NCI-H1694 (cell line): ENCODE results near the gene PPM1E.
"Not testable (repeated sequence)": the region's sequence is repeated elsewhere in the genome, so short reads cannot be mapped to it uniquely, and the experiment has no call there.

Experiments used
- DNase-seq: peaks from one replicate; lab custom pipeline; 2025; lab: John Stamatoyannopoulos, UW

PPM1E gene

DNA sequence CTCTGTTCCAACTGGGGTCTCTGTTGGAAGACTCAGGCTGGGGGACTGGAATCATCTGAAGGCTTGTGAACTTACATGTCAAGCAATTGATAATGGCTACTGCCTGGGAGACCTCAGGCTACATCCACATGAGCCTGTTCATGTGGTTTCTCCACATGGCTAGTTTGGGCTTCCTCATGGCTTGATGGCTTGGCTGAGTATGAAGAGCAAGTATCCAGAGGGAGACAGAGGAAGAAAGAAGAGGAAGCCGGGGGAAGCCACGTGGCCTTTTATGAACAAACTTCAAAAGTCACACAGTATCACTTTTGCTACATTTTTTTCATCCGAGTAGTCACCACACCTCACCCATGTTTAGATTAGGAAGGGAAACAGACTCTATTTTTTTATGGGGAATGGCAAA lies 192.2 kb downstream of the PPM1E start:
- no peak for DNase-seq

GRCh38 chr17:58954358-58954757 lies 198.7 kb downstream of the PPM1E start:
- not testable (repeated sequence) for DNase-seq

DNA sequence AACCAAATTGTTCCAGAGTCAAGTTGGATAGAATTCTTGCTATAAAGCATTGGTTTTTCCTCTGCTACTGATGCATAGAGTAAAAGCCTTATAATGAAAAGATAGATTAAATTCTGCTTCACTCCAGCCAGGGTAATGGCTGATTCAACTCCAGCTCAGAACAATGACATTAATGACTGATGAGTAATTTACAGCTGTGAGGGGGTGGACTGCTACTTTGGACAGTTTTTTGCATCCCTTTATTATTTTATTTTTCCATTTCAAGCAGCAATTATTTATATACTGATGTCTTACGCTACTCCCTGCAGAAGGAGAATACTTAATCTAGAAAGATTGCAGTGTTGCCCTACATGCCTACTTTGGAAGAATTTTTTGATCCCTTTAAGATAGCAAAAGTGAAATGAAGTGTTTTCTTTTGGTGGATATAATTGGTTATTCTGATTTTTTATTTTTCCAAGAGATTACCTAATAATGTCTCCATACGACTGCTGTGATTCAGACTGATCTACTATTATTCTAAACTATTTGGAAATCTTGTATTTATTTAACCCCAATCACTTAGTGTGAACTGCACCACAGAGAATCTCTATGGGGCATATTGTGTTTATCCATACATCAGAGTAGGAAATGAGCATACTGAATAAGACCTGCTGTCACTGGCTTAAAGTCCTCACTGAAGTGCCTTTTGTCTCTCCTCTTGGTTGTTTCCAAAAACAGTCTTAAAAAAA lies 201.5 kb downstream of the PPM1E start:
- no peak for DNase-seq

- not testable (repeated sequence) for DNase-seq
Observed at GRCh38 chr17:58957725-58958073, 202.0 kb downstream of the PPM1E start.

- no peak for DNase-seq
Observed at GRCh38 chr17:58960068-58960467, 204.4 kb downstream of the PPM1E start.

DNA sequence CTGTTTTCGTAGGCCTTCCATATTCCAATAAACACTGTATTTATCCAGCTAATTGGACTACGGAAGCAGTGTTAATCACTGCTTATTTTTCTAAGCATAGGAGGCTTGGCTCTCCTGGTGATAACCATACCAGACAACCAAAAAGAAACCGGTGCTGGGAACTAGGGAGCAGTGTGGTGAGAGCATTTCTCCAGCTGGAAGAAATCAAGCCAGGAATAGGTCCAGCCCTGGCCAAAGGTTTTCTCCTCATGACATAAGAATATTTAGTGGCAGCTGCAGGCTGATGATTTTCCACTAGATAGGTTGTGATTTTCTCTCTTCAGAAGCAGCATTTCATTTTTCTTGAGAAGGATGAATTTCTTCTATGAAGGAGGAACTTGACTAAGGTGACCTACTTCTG lies 209.6 kb downstream of the PPM1E start:
- DNase-seq: no peak

- DNase-seq: no peak
Observed at GRCh38 chr17:58966208-58966607, 210.6 kb downstream of the PPM1E start.

DNA sequence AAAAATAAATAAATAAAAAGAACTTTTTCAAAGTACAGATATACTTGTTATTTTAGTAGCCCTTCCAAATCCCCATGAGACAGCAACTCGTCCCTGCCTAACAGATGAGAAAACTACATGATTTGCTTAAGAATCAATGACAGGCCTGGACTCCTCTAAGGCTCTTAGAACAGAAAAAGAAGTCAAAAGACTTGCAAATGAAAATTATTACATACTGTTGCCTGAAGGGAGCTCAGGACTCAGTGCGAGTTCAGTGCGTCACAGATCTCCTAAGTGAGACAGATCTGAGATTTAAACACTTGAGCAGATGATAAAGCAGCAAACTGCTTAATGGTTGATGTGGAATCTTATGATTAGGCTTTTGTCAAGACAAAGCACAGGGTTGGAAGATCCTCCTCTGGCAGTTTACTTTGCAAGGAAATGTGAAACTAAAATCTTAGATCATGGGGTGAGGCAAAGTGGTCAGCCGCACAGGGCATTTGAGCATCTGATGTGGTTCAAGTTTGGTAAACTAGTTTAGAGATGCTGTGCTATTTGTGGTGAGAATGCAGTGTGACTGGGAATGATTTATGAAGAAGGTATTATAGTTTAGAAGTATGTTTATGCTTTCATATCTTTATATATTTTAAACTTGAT lies 212.9 kb downstream of the PPM1E start:
- DNase-seq: no peak

- no peak for DNase-seq
Observed at GRCh38 chr17:58969156-58969555, 213.5 kb downstream of the PPM1E start.

- DNase-seq: no peak
Observed at GRCh38 chr17:58969612-58970011, 214.0 kb downstream of the PPM1E start.

- DNase-seq: no peak
Observed at GRCh38 chr17:58970609-58971450, 215.2 kb downstream of the PPM1E start.

DNA sequence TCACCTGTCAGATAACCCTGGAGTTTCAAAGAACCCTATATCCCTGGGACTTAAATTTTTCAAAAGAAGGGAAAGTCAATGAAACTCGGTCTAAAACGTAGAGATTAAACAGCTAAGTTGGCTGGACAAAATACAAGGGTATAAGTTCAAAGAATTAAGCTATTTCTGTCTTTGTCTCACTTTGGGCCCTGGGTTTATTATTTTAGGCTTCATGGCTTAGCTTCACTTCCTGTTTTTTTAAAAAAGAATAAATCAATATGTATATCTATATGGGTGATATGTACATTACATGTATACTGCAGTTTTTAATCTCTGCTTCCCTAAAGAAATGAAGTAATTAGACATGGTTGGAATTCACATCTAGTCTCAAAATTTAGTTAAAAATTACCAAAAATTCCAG lies 218.7 kb downstream of the PPM1E start:
- no peak for DNase-seq

DNA sequence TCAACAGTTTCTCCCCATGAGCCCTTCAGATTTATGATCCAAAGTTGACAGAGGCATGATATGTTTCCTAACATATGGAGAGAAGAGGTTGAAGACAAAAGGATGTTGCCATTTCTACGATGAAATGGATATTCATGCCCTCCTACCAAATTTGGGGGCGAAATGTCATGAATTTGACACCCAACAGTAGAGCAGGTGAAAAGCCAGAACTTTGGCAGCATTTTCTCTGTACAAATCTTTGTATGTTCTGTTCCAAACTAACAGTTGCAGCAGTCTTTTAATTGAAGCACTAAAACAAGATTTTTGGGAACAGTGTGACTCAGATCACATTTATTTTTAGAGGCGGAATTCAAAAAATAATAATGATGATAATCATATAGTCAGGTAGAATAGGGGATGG lies 220.9 kb downstream of the PPM1E start:
- no peak for DNase-seq

DNA sequence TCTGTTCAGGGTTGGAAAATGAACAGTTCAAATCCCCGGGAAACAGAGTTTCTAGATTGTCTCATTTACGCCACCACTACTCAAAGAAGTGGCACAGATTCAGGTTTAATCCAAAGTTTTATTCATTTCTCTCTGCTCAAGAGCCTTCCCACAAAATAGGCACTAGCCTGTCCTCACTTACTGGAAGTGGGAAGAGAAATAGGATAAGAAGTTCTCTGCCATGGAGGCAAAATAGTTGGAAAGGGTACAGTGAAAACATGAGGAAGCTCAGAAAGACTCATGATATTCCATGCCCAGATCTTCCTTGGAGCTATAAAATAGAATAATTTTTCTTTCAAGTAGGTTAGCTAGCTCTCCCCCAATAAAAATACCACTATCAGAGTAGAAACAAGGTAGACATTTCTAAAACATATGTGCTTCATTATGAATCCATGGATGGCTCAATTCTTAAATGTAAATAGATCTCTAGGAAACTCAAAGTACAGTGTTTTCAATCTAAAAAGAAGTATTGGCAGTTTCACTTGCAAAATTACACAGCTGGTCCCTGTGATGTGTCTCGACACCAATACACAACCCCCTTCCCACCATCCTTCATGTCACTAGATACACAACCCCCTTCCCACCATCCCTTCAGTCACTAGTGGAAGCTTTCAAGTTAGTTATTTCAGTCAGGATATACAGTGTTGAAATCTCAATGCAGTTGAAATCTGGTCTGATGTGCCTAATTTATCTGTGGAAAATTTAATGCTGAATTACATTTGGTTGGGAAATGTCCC lies 225.2 kb downstream of the PPM1E start:
- DNase-seq: no peak

DNA sequence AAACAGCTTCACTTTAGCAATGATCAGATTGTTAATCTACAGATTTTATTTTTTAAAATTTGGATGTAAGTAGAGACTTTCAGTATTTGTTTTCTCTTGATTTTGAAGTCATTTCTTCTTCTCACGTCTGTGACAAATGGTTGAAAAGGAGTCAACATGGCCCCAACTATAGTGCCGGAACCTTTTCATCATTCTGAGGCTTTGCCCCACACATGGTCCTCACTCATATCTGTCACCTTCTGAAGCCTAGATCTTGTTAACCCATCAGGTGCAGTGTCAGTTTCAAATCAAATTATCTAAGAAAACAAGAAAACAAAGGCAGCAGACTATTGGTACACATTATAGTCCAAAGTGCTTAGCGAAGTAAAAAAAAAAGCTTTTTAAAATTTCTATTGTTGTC lies 227.0 kb downstream of the PPM1E start:
- DNase-seq: no peak

GRCh38 chr17:58985367-58985766 lies 229.7 kb downstream of the PPM1E start:
- DNase-seq: no peak

DNA sequence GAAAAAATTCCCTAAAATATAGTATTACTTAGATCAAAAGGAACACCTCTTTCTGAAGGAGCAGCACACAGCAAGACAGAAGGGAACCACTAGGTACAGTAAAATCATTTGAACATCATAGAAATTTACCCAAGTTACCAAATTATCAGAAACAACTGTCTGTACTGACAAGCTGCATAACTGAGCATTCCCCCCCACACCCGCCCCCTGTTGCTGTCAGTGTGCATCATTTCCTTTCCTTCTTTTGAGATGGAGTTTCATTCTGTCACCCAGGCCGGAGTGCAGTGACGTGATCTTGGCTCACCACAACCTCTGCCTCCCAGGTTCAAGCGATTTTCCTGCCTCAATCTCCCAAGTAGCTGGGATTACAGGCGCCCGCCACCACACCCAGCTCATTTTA lies 230.3 kb downstream of the PPM1E start:
- no peak for DNase-seq

GRCh38 chr17:58989629-58990028 lies 234.0 kb downstream of the PPM1E start:
- no peak for DNase-seq

DNA sequence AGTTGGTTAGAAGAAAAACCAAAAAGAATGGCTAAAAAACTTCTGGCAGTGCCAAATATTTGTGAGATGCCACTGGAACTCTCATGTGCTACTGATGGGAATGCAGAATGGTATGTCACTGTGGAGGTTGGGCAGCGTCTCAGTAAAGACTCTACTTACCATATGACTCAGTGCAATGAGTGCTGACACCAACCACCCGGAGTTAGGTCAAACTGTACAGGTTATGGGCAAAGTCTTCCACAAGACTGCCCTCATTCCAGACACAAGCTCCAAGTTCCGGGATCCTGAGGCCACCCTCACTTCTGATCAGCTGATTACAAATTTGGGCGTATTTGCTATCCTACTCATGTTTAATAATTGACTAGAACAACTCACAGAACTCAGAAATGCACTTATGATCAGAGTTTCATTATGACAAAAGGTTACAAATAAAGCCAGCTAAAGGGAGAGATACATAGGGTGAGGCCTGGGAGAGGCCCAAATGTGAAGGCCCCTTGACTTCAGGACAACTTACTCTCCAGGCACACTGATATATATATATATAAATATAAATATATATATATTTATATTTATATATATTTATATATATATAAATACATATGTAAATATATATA lies 236.2 kb downstream of the PPM1E start:
- DNase-seq: no peak

GRCh38 chr17:58993311-58993710 lies 237.7 kb downstream of the PPM1E start:
- DNase-seq: no peak

- DNase-seq: no peak
Observed at GRCh38 chr17:58995247-58995940, 239.7 kb downstream of the PPM1E start.
